Stimulated activated CD4-positive, alpha-beta T cell treated with anti-CD3 and anti-CD28 coated beads, Interleukin-15, amount 100 ng/mL, for 24 hours (primary cell): ENCODE measurements around the gene RASGRF2.

Source experiments
- DNase-seq: peaks from one replicate; pipeline ENCODE4 v3.0.0-alpha.2; 2020

The RASGRF2 gene

GRCh38 chr5:81213070-81213469, 252.9 kb downstream of the RASGRF2 start:
- DNase-seq: no peak

- no peak for DNase-seq
Measured at GRCh38 chr5:81214848-81215247, 254.7 kb downstream of the RASGRF2 start.

GRCh38 chr5:81216152-81216551, 256.0 kb downstream of the RASGRF2 start:
- DNase-seq: no peak

GRCh38 chr5:81219389-81219788, 259.2 kb downstream of the RASGRF2 start:
- DNase-seq: no peak

- no peak for DNase-seq
Measured at GRCh38 chr5:81222285-81222684, 262.1 kb downstream of the RASGRF2 start.

GRCh38 chr5:81225463-81225862, 265.3 kb downstream of the RASGRF2 start:
- DNase-seq: no peak

GRCh38 chr5:81226286-81226685, 266.1 kb downstream of the RASGRF2 start:
- DNase-seq: no peak

- no peak for DNase-seq
Measured at GRCh38 chr5:81226949-81227348, 266.8 kb downstream of the RASGRF2 start.

GRCh38 chr5:81228084-81228483, 267.9 kb downstream of the RASGRF2 start:
- DNase-seq: no peak

- no peak for DNase-seq
Measured at GRCh38 chr5:81230416-81230815, 270.3 kb downstream of the RASGRF2 start.

GRCh38 chr5:81232464-81233079, 272.4 kb downstream of the RASGRF2 start:
- no peak for DNase-seq

- DNase-seq: peak; percentile 16
Measured at GRCh38 chr5:81233080-81233634, 273.0 kb downstream of the RASGRF2 start, which contains the start of gene CKMT2. TSS of gene CKMT2 (plus strand) at chr5:81233322. CDS start at chr5:81251133, 17,811 bp downstream.

GRCh38 chr5:81234299-81234698, 274.1 kb downstream of the RASGRF2 start:
- no peak for DNase-seq

- no peak for DNase-seq
Measured at GRCh38 chr5:81234801-81235200, 274.6 kb downstream of the RASGRF2 start.

- no peak for DNase-seq
Measured at GRCh38 chr5:81235287-81236072, 275.3 kb downstream of the RASGRF2 start.

GRCh38 chr5:81238460-81238859, 278.3 kb downstream of the RASGRF2 start:
- DNase-seq: no peak

GRCh38 chr5:81239613-81240012, 279.4 kb downstream of the RASGRF2 start:
- DNase-seq: no peak

GRCh38 chr5:81241001-81241400, 280.8 kb downstream of the RASGRF2 start:
- DNase-seq: no peak

GRCh38 chr5:81241961-81242648, 281.9 kb downstream of the RASGRF2 start:
- no peak for DNase-seq

GRCh38 chr5:81242906-81243436, 282.8 kb downstream of the RASGRF2 start:
- DNase-seq: no peak

- no peak for DNase-seq
Measured at GRCh38 chr5:81244451-81244850, 284.3 kb downstream of the RASGRF2 start.

- DNase-seq: no peak
Measured at GRCh38 chr5:81245871-81246235, 285.7 kb downstream of the RASGRF2 start.

- DNase-seq: no peak
Measured at GRCh38 chr5:81246697-81247096, 286.5 kb downstream of the RASGRF2 start.
